Panc1 (cell line): ENCODE results near the gene USP33. TPM values are rescaled to one million over a fixed set of nuclear protein-coding genes. Genes with fewer than 3 reads are reported as not detected.

Experiments
- ATAC-seq: fragments of 200-7000 bp; cut with Tn5 transposase; 2 replicates; pipeline ENCODE4 v1.9.1; 2020; ENCODE audit warnings: mild to moderate bottlenecking, moderate library complexity
- BruUV-seq: library from RNA; stranded (reverse); fragments of 400-500 nt; replicated peaks from 2 replicates; lab custom pipeline; 2021; lab: Mats Ljungman, UMichigan
- CTCF ChIA-PET: fragments of 300-600 bp; sonication (Branson Sonifier 250); formaldehyde crosslinking; loops from one replicate; lab custom pipeline; 2022; ENCODE audit warnings: antibody characterized with exemption; lab: Charles Lee
- POLR2A ChIA-PET: fragments of 300-600 bp; sonication (Branson Sonifier 250); formaldehyde crosslinking; loops from one replicate; lab custom pipeline; 2022; ENCODE audit warnings: antibody characterized with exemption; lab: Charles Lee
- DNase-seq: peaks from one replicate; pipeline ENCODE4 v3.0.0-alpha.2; 2010; ENCODE audit warnings: low read depth, low spot score
- H3K27ac ChIP-seq: 2 replicates; pipeline ENCODE4 v1.5.1; 2011; ENCODE audit warnings: mild to moderate bottlenecking, low read length, inconsistent platforms
- H3K27me3 ChIP-seq: fragments of 200-500 bp; sonication (Bioruptor generic); 2 replicates; pipeline ENCODE4 v1.6.0; 2014; ENCODE audit warnings: low read length, inconsistent platforms; ENCODE audit not compliant: control insufficient read depth, insufficient read depth
- H3K36me3 ChIP-seq: fragments of 200-500 bp; sonication (Bioruptor generic); 2 replicates; pipeline ENCODE4 v1.5.1; 2014; ENCODE audit warnings: inconsistent platforms, mild to moderate bottlenecking, low read length, moderate library complexity; ENCODE audit not compliant: control insufficient read depth, insufficient read depth
- H3K4me1 ChIP-seq: 2 replicates; pipeline ENCODE4 v1.5.1; 2011; ENCODE audit warnings: inconsistent platforms, mild to moderate bottlenecking, low read length, moderate library complexity; ENCODE audit not compliant: control insufficient read depth, insufficient read depth
- H3K4me3 ChIP-seq, 2 experiments: 2 replicates each; pipeline ENCODE4 v1.5.1; 2011 to 2012; ENCODE audit warnings: low read depth in 2 of 2, low read length in 2 of 2, mild to moderate bottlenecking in 2 of 2, inconsistent platforms in 1 of 2, moderate library complexity in 1 of 2
- H3K9me3 ChIP-seq: fragments of 200-500 bp; sonication (Bioruptor generic); 2 replicates; pipeline ENCODE4 v1.5.1; 2014; ENCODE audit warnings: low read depth, mild to moderate bottlenecking, inconsistent platforms, low read length, moderate library complexity; ENCODE audit not compliant: control insufficient read depth, insufficient read depth
- POLR2AphosphoS5 ChIP-seq: IDR thresholded peaks from 2 replicates; pipeline ENCODE4 v1.6.1; 2012; ENCODE audit warnings: mild to moderate bottlenecking, low read depth, low read length, moderate library complexity
- SIN3A ChIP-seq: IDR thresholded peaks from 2 replicates; pipeline ENCODE4 v1.6.1; 2012; ENCODE audit warnings: low read depth, mild to moderate bottlenecking, low read length, moderate library complexity, borderline replicate concordance; ENCODE audit not compliant: insufficient read depth
- TCF7L2 ChIP-seq: IDR thresholded peaks from 2 replicates; pipeline ENCODE4 v1.6.1; 2011; ENCODE audit warnings: mild to moderate bottlenecking, low read depth, low read length, inconsistent platforms
- in situ Hi-C: cut with HindIII; loops from 2 replicates; pipeline ENCODE4 v1.10.0; 2016; ENCODE audit warnings: low sequenced_read_pairs, low pct_unique_long_range_greater_than_20kb
- intact Hi-C: fragments of 100-400 bp; cut with micrococcal nuclease; formaldehyde crosslinking; loops from one replicate; pipeline ENCODE4 v1.10.0; 2022; ENCODE audit not compliant: unreplicated experiment
- total RNA-seq: library from RNA; stranded (reverse); gene quantifications from one replicate; pipeline ENCODE4 v1.2.1, GENCODE V29; 2021; ENCODE audit not compliant: unreplicated experiment
- TF ChIP-seq, protein P1 (sequence below): fragments of 450-650 bp; IDR thresholded peaks from 2 replicates; pipeline ENCODE4 v1.5.1; 2017; ENCODE audit warnings: mild to moderate bottlenecking
- TF ChIP-seq, protein P2 (sequence below), 2 experiments: IDR thresholded peaks; 2 replicates each; pipeline ENCODE4 v1.6.1; 2011 to 2012; ENCODE audit warnings: low read depth in 2 of 2, control low read depth in 1 of 2, low read length in 1 of 2, mild to moderate bottlenecking in 1 of 2, moderate library complexity in 1 of 2; ENCODE audit not compliant: insufficient read depth in 1 of 2

Gene USP33
- total RNA-seq, 1 experiment from 2014 or later, result 52.2 TPM

DNA sequence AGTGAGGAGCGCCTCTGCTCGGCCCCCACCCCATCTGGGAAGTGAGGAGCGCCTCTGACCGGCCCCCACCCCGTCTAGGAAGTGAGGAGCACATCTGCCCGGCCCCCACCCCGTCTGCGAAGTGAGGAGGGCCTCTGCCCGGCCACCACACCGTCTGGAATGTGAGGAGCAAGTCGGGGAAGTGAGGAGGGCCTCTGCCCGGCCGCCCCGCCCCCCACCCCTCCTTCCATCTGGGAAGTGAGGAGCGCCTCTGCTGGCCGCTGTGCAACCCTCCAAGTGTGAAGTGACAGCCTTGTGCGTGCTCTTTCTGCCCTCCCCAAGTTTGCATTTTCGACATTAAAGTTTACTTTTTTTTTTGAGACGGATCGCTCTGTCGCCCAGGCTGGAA is 72.1 kb downstream of the USP33 start:
- DNase-seq (no peak), ATAC-seq (no peak)
- Histone ChIP-seq H3K9me3 (no peaks in the 10 kb centered on the region), H3K36me3 (no peaks in the 10 kb centered on the region), H3K27ac (no peak overlapping the region), H3K4me1 (peaks cover 8% of the 10 kb centered on the region; the same call in 1 of the 2 replicates), H3K4me3 (no peak overlapping the region), H3K27me3 (no peaks in the 10 kb centered on the region)
- CTCF ChIA-PET, result no interaction called here
- in situ Hi-C loops, result no loop called here
- no peak for TF ChIP-seq SIN3A
- no peak for TF ChIP-seq TCF7L2
- TF ChIP-seq, protein P1, sequence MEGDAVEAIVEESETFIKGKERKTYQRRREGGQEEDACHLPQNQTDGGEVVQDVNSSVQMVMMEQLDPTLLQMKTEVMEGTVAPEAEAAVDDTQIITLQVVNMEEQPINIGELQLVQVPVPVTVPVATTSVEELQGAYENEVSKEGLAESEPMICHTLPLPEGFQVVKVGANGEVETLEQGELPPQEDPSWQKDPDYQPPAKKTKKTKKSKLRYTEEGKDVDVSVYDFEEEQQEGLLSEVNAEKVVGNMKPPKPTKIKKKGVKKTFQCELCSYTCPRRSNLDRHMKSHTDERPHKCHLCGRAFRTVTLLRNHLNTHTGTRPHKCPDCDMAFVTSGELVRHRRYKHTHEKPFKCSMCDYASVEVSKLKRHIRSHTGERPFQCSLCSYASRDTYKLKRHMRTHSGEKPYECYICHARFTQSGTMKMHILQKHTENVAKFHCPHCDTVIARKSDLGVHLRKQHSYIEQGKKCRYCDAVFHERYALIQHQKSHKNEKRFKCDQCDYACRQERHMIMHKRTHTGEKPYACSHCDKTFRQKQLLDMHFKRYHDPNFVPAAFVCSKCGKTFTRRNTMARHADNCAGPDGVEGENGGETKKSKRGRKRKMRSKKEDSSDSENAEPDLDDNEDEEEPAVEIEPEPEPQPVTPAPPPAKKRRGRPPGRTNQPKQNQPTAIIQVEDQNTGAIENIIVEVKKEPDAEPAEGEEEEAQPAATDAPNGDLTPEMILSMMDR, result no peak
- TF ChIP-seq POLR2AphosphoS5, result no peak
- TF ChIP-seq, protein P2, sequence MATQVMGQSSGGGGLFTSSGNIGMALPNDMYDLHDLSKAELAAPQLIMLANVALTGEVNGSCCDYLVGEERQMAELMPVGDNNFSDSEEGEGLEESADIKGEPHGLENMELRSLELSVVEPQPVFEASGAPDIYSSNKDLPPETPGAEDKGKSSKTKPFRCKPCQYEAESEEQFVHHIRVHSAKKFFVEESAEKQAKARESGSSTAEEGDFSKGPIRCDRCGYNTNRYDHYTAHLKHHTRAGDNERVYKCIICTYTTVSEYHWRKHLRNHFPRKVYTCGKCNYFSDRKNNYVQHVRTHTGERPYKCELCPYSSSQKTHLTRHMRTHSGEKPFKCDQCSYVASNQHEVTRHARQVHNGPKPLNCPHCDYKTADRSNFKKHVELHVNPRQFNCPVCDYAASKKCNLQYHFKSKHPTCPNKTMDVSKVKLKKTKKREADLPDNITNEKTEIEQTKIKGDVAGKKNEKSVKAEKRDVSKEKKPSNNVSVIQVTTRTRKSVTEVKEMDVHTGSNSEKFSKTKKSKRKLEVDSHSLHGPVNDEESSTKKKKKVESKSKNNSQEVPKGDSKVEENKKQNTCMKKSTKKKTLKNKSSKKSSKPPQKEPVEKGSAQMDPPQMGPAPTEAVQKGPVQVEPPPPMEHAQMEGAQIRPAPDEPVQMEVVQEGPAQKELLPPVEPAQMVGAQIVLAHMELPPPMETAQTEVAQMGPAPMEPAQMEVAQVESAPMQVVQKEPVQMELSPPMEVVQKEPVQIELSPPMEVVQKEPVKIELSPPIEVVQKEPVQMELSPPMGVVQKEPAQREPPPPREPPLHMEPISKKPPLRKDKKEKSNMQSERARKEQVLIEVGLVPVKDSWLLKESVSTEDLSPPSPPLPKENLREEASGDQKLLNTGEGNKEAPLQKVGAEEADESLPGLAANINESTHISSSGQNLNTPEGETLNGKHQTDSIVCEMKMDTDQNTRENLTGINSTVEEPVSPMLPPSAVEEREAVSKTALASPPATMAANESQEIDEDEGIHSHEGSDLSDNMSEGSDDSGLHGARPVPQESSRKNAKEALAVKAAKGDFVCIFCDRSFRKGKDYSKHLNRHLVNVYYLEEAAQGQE (IDR thresholded peaks at IDR 0.05; ENCODE audit: insufficient read depth in 1 of 2, low read depth in 2 of 2, low read length in 1 of 2), result no peak
- POLR2A ChIA-PET, result no interaction called here
- intact Hi-C loops, result no loop called here
- BruUV-seq, result no TSS peak

DNA sequence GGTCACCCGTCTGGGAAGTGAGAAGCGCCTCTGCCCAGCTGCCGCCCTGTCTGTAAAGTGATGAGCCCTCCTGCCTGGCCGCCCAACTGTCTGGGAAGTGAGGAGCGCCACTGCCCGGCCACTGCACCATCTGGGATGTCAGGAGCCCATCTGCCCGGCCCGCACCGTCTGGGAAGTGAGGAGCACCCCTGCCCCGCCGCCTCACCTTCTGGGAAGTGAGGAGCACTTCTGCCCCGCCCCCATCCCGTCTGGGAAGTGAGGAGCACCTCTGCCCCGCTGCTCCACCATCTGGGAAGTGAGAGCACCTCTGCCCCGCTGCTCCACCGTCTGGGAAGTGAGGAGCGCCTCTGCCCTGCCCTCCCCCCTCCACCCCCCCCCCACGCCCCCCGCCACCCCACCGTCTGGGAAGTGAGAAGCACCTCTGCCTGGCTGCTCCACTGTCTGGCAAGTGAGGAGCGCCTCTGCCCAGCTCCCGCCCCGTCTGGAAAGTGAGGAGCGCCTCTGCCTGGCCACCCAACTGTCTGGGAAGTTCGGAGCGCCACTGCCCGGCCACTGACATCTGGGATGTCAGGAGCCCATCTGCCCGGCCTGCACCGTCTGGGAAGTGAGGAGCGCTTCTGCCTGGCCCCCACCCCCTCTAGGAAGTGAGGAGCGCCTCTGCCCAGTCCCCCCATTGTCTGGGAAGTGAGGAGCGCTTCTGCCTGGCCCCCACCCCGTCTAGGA is 72.7 kb downstream of the USP33 start:
- TF ChIP-seq TCF7L2, result no peak
- TF ChIP-seq SIN3A, result no peak
- TF ChIP-seq, protein P1, result no peak
- TF ChIP-seq POLR2AphosphoS5, result no peak
- TF ChIP-seq, protein P2 (IDR thresholded peaks at IDR 0.05; ENCODE audit: insufficient read depth in 1 of 2, low read depth in 2 of 2, low read length in 1 of 2), result no peak
- H3K27me3 ChIP-seq, result no peaks in the 10 kb centered on the region
- no peak for ATAC-seq
- in situ Hi-C loops, result no loop called here
- no peak overlapping the region for H3K27ac ChIP-seq
- peaks cover 8% of the 10 kb centered on the region; the same call in 1 of the 2 replicates for H3K4me1 ChIP-seq
- H3K36me3 ChIP-seq, result no peaks in the 10 kb centered on the region; the same call in 1 of the 2 replicates
- no peak overlapping the region for H3K4me3 ChIP-seq
- ChIA-PET POLR2A (no interaction called here), CTCF (no interaction called here)
- no peaks in the 10 kb centered on the region for H3K9me3 ChIP-seq
- BruUV-seq, result no TSS peak
- intact Hi-C loops, result no loop called here
- no peak for DNase-seq
